ENCODE results near the gene ABTB2.

ABTB2 gene

GRCh38 chr11:34166806-34167740 lies 190.7 kb downstream of the ABTB2 start:
- DNase-seq (ENCODE audit: low read depth): no peak

- no peak for DNase-seq (ENCODE audit: low read depth)
Observed at GRCh38 chr11:34165786-34166555, 191.8 kb downstream of the ABTB2 start.

GRCh38 chr11:34165121-34165520 lies 192.7 kb downstream of the ABTB2 start:
- no peak for DNase-seq (ENCODE audit: low read depth)

- DNase-seq (ENCODE audit: low read depth): no peak
Observed at GRCh38 chr11:34162856-34163255, 195.0 kb downstream of the ABTB2 start.

GRCh38 chr11:34162493-34162820 lies 195.4 kb downstream of the ABTB2 start:
- DNase-seq (ENCODE audit: low read depth): no peak

- DNase-seq (ENCODE audit: low read depth): peak; percentile 53
Observed at GRCh38 chr11:34161812-34162492, 195.9 kb downstream of the ABTB2 start.

- DNase-seq (ENCODE audit: low read depth): no peak
Observed at GRCh38 chr11:34161361-34161760, 196.4 kb downstream of the ABTB2 start.

- no peak for DNase-seq (ENCODE audit: low read depth)
Observed at GRCh38 chr11:34160791-34161190, 197.0 kb downstream of the ABTB2 start.

GRCh38 chr11:34160049-34160721 lies 197.6 kb downstream of the ABTB2 start:
- DNase-seq (ENCODE audit: low read depth): no peak

GRCh38 chr11:34158661-34159060 lies 199.1 kb downstream of the ABTB2 start:
- DNase-seq (ENCODE audit: low read depth): no peak

- no peak for DNase-seq (ENCODE audit: low read depth)
Observed at GRCh38 chr11:34157163-34157562, 200.6 kb downstream of the ABTB2 start.

GRCh38 chr11:34155757-34156062 lies 202.1 kb downstream of the ABTB2 start:
- DNase-seq (ENCODE audit: low read depth): no peak

GRCh38 chr11:34155057-34155756 lies 202.6 kb downstream of the ABTB2 start:
- DNase-seq (ENCODE audit: low read depth): no peak

GRCh38 chr11:34154059-34154875 lies 203.5 kb downstream of the ABTB2 start:
- DNase-seq (ENCODE audit: low read depth): no peak

GRCh38 chr11:34151916-34152845 lies 205.6 kb downstream of the ABTB2 start:
- DNase-seq (ENCODE audit: low read depth): no peak

GRCh38 chr11:34151166-34151565 lies 206.6 kb downstream of the ABTB2 start:
- no peak for DNase-seq (ENCODE audit: low read depth)

- no peak for DNase-seq (ENCODE audit: low read depth)
Observed at GRCh38 chr11:34150494-34151151, 207.2 kb downstream of the ABTB2 start.

GRCh38 chr11:34149786-34150185 lies 208.0 kb downstream of the ABTB2 start:
- no peak for DNase-seq (ENCODE audit: low read depth)

GRCh38 chr11:34149274-34149673 lies 208.5 kb downstream of the ABTB2 start:
- no peak for DNase-seq (ENCODE audit: low read depth)
